RPMI7951 (cell line): ENCODE measurements around the gene DNAJB14. TPM values are rescaled to one million over a fixed set of nuclear protein-coding genes. Genes with fewer than 3 reads are reported as not detected.
A peak's percentile ranks its signal among the peaks of the same experiment; 100 is the strongest.
"Not testable (repeated sequence)": the region's sequence is repeated elsewhere in the genome, so short reads cannot be mapped to it uniquely, and the experiment has no call there.

ENCODE experiments used
- DNase-seq: peaks from one replicate; pipeline ENCODE4 v3.0.0-alpha.2; 2012; ENCODE audit warnings: low read depth
- total RNA-seq: library from RNA; depleted of rRNA; stranded (reverse); fragments of >200 nt; shearing (Covaris generic); gene quantifications from 2 replicates; pipeline ENCODE4 v1.2.3, GENCODE V29; 2014; rRNA removed

The DNAJB14 gene
- total RNA-seq = 24.1 and 27.3 TPM in 2 replicates

GRCh38 chr4:99946356-99947189, at the start of gene DNAJB14:
TSS of gene DNAJB14 (minus strand) at chr4:99946618. CDS start at chr4:99946571, 47 bp downstream.
- DNase-seq = peak; percentile 79

- DNase-seq = no peak
These were observed 45.3 kb upstream of the DNAJB14 start for GRCh38 chr4:99991741-99992140.

DNA sequence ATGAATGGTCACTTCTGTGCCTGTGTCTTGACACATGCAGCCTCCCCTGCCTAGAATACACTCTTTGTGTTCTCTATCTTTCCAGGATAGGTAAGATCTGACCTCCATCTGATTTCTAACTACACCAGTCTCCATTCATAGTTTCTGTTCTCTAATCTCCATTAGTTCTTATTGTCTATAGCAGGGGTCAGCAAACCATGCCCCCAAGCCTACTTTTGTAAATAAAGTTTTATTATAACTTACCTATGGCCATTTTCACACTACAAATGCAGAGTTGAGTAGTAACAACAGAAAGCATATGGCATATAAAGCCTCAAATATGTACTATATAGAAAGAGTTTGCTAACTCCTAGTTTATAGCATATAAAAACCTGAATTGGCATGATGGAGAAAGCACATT, 41.3 kb upstream of the DNAJB14 start:
- no peak for DNase-seq

- DNase-seq = no peak
These were observed 40.4 kb upstream of the DNAJB14 start for GRCh38 chr4:99986792-99987191.

GRCh38 chr4:99983289-99983943, 37.0 kb upstream of the DNAJB14 start:
- DNase-seq = no peak

GRCh38 chr4:99979872-99980271, 33.5 kb upstream of the DNAJB14 start:
- DNase-seq = no peak

DNA sequence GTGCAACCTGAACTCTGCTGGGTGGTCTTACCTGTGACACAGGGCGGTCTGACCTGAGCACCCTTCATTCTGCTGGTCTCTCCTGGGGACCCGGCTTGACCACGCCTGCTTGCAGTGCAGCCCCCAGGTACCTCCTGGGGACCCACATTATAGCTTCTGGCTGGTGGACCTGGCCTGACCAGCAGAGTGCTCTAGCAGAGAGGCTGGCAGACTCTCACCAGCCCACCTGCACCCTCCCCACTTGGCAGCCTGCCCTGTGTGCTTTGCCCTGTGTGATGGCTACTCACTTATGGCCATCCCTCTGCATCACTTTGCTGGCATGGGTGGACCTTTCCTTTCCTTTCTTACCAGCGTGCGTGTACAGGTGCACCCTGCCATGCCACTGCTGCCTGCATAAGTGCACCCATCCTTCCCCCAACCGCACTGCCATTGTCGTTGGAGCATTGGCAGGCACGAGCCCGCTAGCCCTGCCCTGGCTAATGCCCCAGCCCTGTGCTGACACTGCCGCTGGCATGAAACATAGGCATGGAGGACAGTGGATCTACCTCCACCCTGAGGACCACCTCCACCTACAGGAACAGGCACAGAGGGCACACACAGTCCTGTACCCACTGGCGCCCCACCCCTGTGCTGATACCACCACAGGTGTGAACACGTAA, 25.2 kb upstream of the DNAJB14 start:
- DNase-seq = no peak

DNA sequence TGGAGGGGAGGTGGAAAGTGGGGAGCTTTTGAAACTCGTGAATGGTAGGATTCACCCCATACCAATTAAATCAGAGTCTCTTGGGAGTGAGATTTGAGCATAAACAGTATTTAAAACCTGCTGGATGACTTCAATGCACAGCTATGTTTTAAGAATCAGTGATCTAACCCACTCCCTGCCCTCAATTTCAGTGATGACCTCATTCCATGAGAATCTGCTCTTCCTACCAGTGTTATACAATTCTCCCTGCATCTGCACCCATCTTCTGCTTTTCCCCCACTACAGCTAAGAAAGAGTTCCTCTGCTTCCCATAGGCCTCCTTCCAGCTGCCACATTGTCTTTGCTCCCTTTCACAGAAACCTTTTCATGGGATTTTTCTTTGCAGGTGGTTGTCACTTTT, 21.9 kb upstream of the DNAJB14 start:
- DNase-seq = peak; percentile 30

DNA sequence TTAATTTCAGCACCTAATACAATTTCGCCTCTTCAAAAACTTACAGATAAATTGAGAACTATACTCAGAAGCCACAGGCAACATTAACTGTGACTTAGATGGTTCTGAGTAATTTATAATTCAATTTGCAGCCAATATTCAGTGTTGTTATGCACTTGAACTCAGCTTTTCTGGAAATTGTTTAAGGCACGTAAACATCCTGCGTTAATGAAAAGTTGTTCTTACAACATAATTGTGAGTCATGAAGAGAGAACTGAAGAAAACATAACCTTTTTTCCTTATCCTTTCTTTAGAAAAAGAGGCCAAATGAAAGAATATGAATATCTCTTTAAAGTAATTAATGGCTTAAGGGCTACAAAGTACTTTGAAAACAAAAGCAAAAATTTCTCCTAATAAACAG, 20.3 kb upstream of the DNAJB14 start:
- DNase-seq = no peak

- DNase-seq = no peak
These were observed 19.4 kb upstream of the DNAJB14 start for GRCh38 chr4:99965674-99966350.

DNA sequence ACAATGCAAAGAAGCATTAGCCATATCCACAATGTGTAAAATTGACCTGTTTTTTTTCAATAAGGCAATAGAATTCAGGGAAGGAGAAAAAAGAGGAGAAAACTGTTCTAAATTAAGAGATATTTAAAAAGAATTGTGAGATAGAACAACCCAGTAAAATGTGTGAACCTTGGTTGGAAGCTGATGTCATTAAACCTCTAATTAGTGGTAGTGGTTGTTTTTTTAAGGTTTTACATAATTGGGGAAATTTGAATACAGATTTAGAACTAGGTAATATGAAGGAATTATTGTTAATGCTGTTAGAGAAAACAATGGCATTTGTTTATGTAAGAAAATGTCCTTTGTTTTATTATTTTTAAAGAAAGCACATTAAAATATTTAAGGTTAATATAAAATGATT, 18.8 kb upstream of the DNAJB14 start:
- no peak for DNase-seq

GRCh38 chr4:99961711-99962110, 15.3 kb upstream of the DNAJB14 start:
- no peak for DNase-seq

GRCh38 chr4:99960648-99961047, 14.2 kb upstream of the DNAJB14 start:
- no peak for DNase-seq

DNA sequence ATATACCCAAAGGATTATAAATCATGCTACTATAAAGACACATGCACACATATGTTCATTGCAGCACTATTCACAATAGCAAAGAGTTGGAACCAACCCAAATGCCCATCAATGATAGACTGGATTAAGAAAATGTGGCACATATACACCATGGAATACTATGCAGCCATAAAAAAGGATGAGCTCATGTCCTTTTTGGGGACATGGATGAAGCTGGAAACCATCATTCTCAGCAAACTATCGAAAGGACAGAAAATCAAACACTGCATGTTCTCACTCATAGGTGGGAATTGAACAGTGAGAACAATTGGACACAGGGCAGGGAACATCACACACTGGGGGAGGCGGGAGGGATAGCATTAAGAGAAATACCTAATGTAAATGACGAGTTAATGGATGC, 11.8 kb upstream of the DNAJB14 start:
- not testable (repeated sequence) for DNase-seq

DNA sequence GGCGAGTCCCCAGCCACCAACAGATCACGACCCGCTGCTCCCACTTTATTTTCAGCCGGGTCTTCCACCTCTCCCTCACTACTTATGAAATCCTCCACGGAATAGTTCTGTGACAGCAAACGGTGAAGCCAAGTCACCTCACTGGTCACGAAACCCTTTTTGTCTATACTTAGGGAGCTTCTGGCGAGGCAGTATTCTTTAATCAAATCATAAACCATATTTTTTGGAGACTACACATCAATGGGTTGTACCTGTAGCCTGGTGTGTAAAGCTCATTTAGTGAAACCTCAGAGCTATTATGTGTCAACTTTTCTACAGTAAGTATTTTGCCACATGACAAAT, 4.5 kb upstream of the DNAJB14 start:
- no peak for DNase-seq

- peak; percentile 97 for DNase-seq
These were observed 3.8 kb upstream of the DNAJB14 start, which contains the start of gene H2AZ1 for GRCh38 chr4:99949999-99950912. TSS of gene H2AZ1 (minus strand) at chr4:99950275. CDS start at chr4:99950170, 105 bp downstream.

GRCh38 chr4:99949034-99949998, 2.9 kb upstream of the DNAJB14 start:
- peak; percentile 90 for DNase-seq

GRCh38 chr4:99947608-99948007, 1.2 kb upstream of the DNAJB14 start:
- DNase-seq = no peak

DNA sequence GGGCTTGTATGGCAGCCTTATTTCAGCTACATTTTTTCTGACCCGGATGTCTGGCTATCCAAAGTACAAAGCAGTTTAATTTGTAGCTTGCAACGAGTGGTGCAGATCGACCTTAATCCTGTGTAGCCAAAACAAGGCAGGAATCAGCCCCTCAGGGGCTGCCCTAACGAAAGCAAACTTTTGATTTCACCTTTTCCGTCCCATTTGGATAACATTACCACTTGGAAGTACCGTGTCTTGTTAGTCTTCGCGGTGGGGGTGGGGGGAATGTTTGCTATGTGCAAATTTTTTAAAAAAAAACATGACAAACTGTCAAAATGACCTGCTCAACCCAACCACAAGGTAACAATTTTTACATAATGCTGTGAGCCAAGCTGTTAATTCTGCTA, 766 bp upstream of the DNAJB14 start:
- DNase-seq = no peak
